ENCODE results near the gene ZNF709.

DNA sequence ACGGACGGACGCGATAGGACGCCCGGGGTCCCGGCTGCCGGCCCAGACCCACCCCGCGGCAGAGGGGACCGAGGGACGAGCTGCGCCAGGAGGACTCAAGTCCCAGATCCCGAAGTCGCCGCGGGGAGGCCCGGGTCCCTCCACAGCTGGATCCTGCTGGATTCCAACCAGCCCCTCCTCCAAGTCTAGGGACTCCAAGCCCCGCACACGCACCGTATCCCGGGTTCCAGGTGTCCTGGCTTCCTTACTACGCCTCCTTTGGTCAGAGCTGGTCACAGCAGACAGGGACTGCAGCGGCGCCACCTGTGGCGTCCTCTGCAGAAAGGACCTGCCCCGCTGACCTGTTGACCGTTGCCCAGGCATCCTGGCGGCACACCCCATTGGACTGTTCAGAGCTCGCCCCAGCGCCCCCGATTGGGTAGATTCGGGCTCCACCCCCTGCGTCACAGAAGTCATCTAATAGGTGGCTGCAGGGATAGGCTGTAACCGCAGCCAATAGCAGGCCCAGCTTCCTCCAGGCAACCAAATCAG lies 29.0 kb upstream of the ZNF709 start:
- TF ChIP-seq, protein P1, sequence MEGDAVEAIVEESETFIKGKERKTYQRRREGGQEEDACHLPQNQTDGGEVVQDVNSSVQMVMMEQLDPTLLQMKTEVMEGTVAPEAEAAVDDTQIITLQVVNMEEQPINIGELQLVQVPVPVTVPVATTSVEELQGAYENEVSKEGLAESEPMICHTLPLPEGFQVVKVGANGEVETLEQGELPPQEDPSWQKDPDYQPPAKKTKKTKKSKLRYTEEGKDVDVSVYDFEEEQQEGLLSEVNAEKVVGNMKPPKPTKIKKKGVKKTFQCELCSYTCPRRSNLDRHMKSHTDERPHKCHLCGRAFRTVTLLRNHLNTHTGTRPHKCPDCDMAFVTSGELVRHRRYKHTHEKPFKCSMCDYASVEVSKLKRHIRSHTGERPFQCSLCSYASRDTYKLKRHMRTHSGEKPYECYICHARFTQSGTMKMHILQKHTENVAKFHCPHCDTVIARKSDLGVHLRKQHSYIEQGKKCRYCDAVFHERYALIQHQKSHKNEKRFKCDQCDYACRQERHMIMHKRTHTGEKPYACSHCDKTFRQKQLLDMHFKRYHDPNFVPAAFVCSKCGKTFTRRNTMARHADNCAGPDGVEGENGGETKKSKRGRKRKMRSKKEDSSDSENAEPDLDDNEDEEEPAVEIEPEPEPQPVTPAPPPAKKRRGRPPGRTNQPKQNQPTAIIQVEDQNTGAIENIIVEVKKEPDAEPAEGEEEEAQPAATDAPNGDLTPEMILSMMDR (IDR thresholded peaks at IDR 0.05), result no peak
- no peak for TF ChIP-seq POLR2A (IDR thresholded peaks at IDR 0.05)

Measured in ovary (tissue), 3 donors.